Measurements from ENCODE around the gene SNW1.

- TF ChIP-seq CTCF (IDR thresholded peaks at IDR 0.05) (no peak), POLR2AphosphoS5 (IDR thresholded peaks at IDR 0.05) (no peak)
Observed at GRCh38 chr14:77752799-77753516, 8.0 kb downstream of the SNW1 start.
